HCT116 (cell line): ENCODE results near the gene AGPAT2. TPM values are rescaled to one million over a fixed set of nuclear protein-coding genes. Genes with fewer than 3 reads are reported as not detected.

Experiments
- ATAC-seq: fragments of 200-7000 bp; cut with Tn5 transposase; 2 replicates; pipeline ENCODE4 v1.9.1; 2020; ENCODE audit warnings: mild to moderate bottlenecking, moderate library complexity
- BruUV-seq: library from RNA; stranded (reverse); fragments of 400-500 nt; replicated peaks from 2 replicates; lab custom pipeline; 2021; lab: Mats Ljungman, UMichigan
- CTCF ChIA-PET: fragments of 300-600 bp; sonication (Branson Sonifier 250); formaldehyde crosslinking; loops from one replicate; lab custom pipeline; 2021; ENCODE audit warnings: antibody characterized with exemption; lab: Charles Lee
- POLR2A ChIA-PET: fragments of 300-600, 350-600 bp; sonication (Branson Sonifier 250); formaldehyde crosslinking; loops from one replicate; lab custom pipeline; 2021; ENCODE audit warnings: antibody characterized with exemption; lab: Charles Lee
- RAD21 ChIA-PET, 2 experiments: fragments of 300-600 bp; sonication (Branson Sonifier 250); formaldehyde crosslinking; loops; one replicate each; lab custom pipeline; 2023; ENCODE audit warnings: low total read pairs in 2 of 2; ENCODE audit not compliant: uncharacterized antibody in 2 of 2, unreplicated experiment in 2 of 2, low non-redundant PET in 1 of 2; lab: Charles Lee
- DNase-seq: peaks from one replicate; pipeline ENCODE4 v3.0.0-alpha.2; 2010; ENCODE audit warnings: low read depth, low spot score
- H2AFZ ChIP-seq: fragments of 200-600 bp; shearing (Covaris generic), sonication (generic); 2 replicates; pipeline ENCODE4 v1.6.1; 2017; ENCODE audit warnings: low read depth, mixed run types, mixed read lengths, antibody characterized with exemption, low read length; ENCODE audit not compliant: poor library complexity, severe bottlenecking
- H3K27ac ChIP-seq: 2 replicates; pipeline ENCODE4 v1.5.1; 2012; ENCODE audit warnings: low read depth, low read length
- H3K27me3 ChIP-seq: fragments of 200-600 bp; sonication (generic); 2 replicates; pipeline ENCODE4 v1.6.1; 2016; ENCODE audit warnings: mixed run types, low read length, mixed read lengths; ENCODE audit not compliant: insufficient read depth
- H3K36me3 ChIP-seq, 2 experiments: fragments of 200-500 bp in 1 of 2; fragments of 200-600 bp in 1 of 2; sonication (Bioruptor generic) in 1 of 2; sonication (generic) in 1 of 2; 2 replicates each; pipeline versions ENCODE4 v1.5.1 to v1.6.1; 2014 to 2016; ENCODE audit warnings: low read length in 2 of 2, inconsistent platforms in 1 of 2, mixed read lengths in 1 of 2, mixed run types in 1 of 2; ENCODE audit not compliant: insufficient read depth in 2 of 2, control insufficient read depth in 1 of 2
- H3K4me1 ChIP-seq, 2 experiments: fragments of 200-600 bp in 1 of 2; sonication (generic) in 1 of 2; 2 replicates each; pipeline versions ENCODE4 v1.5.1 to v1.6.1; 2012 to 2017; ENCODE audit warnings: low read length in 2 of 2, inconsistent platforms in 1 of 2, mild to moderate bottlenecking in 1 of 2, mixed read lengths in 1 of 2, mixed run types in 1 of 2, moderate library complexity in 1 of 2; ENCODE audit not compliant: insufficient read depth in 2 of 2, control insufficient read depth in 1 of 2
- H3K4me2 ChIP-seq: fragments of 200-600 bp; sonication (generic); 2 replicates; pipeline ENCODE4 v1.6.1; 2017; ENCODE audit warnings: mixed run types, low read length, mixed read lengths
- H3K4me3 ChIP-seq, 2 experiments: fragments of 200-600 bp in 1 of 2; sonication (generic) in 1 of 2; replicated peaks in 1 of 2; 2 replicates each; pipeline ENCODE4 v1.5.1; 2011 to 2016; ENCODE audit warnings: low read length in 2 of 2, control low read depth in 1 of 2, low read depth in 1 of 2, mild to moderate bottlenecking in 1 of 2, mixed read lengths in 1 of 2, mixed run types in 1 of 2
- H3K79me2 ChIP-seq: fragments of 200-600 bp; sonication (generic); 2 replicates; pipeline ENCODE4 v1.6.1; 2017; ENCODE audit warnings: mild to moderate bottlenecking, mixed run types, low read length, moderate library complexity, mixed read lengths; ENCODE audit not compliant: insufficient read depth
- H3K9ac ChIP-seq: fragments of 200-600 bp; sonication (generic); 2 replicates; pipeline ENCODE4 v1.6.1; 2016; ENCODE audit warnings: low read length, mixed read lengths
- H3K9me2 ChIP-seq: fragments of 200-600 bp; sonication (generic), shearing (Covaris generic); 2 replicates; pipeline ENCODE4 v1.6.1; 2017; ENCODE audit warnings: mixed run types, mild to moderate bottlenecking, moderate library complexity; ENCODE audit not compliant: insufficient read depth
- H3K9me3 ChIP-seq, 2 experiments: fragments of 200-500 bp in 1 of 2; fragments of 200-600 bp in 1 of 2; sonication (Bioruptor generic) in 1 of 2; sonication (generic) in 1 of 2; 2 replicates each; pipeline ENCODE4 v1.6.1; 2014 to 2017; ENCODE audit warnings: low read length in 2 of 2, mixed read lengths in 2 of 2, inconsistent platforms in 1 of 2, low read depth in 1 of 2, mild to moderate bottlenecking in 1 of 2, mixed run types in 1 of 2, moderate library complexity in 1 of 2; ENCODE audit not compliant: control insufficient read depth in 1 of 2, insufficient read depth in 1 of 2
- H4K20me1 ChIP-seq: fragments of 200-600 bp; sonication (generic), shearing (Covaris generic); 2 replicates; pipeline ENCODE4 v1.6.1; 2017; ENCODE audit warnings: mixed run types, mild to moderate bottlenecking, moderate library complexity; ENCODE audit not compliant: insufficient read depth
- CTCF ChIP-seq, 3 experiments: fragments of 200-600 bp in 1 of 3; sonication (generic) in 1 of 3; IDR thresholded peaks in 2 of 3; conservative IDR thresholded peaks in 1 of 3; 2 replicates each; pipeline ENCODE4 v1.5.1; 2012 to 2017; ENCODE audit warnings: low read depth in 2 of 3, low read length in 2 of 3, antibody characterized with exemption in 1 of 3, borderline replicate concordance in 1 of 3, control low read depth in 1 of 3, mild to moderate bottlenecking in 1 of 3, mixed read lengths in 1 of 3, mixed run types in 1 of 3, moderate library complexity in 1 of 3; ENCODE audit not compliant: insufficient read depth in 1 of 3
- EZH2 ChIP-seq: fragments of 200-600 bp; sonication (generic); IDR thresholded peaks from 2 replicates; pipeline ENCODE4 v1.6.1; 2017; ENCODE audit warnings: antibody characterized with exemption, mixed run types
- EZH2phosphoT487 ChIP-seq: fragments of 200-600 bp; IDR thresholded peaks from 2 replicates; pipeline ENCODE4 v1.6.1; 2018; ENCODE audit warnings: antibody characterized with exemption, borderline replicate concordance
- POLR2A ChIP-seq: IDR thresholded peaks from 2 replicates; pipeline ENCODE4 v1.7.0; 2011; ENCODE audit warnings: borderline replicate concordance; ENCODE audit not compliant: insufficient read depth, insufficient read length; ENCODE audit errors: extremely low read depth
- SP1 ChIP-seq: IDR thresholded peaks from 2 replicates; pipeline ENCODE4 v1.6.1; 2012; ENCODE audit warnings: low read depth
- SRF ChIP-seq: IDR thresholded peaks from 2 replicates; pipeline ENCODE4 v1.6.1; 2012; ENCODE audit warnings: low read depth
- intact Hi-C: fragments of 100-400 bp; cut with micrococcal nuclease; formaldehyde crosslinking; loops from 2 replicates; pipeline ENCODE4 v1.10.0; 2022
- total RNA-seq: library from RNA; stranded (reverse); gene quantifications from one replicate; pipeline ENCODE4 v1.2.1, GENCODE V29; 2021; ENCODE audit not compliant: unreplicated experiment

Gene AGPAT2
- total RNA-seq, 1 experiment from 2014 or later, result 86.0 TPM

DNA sequence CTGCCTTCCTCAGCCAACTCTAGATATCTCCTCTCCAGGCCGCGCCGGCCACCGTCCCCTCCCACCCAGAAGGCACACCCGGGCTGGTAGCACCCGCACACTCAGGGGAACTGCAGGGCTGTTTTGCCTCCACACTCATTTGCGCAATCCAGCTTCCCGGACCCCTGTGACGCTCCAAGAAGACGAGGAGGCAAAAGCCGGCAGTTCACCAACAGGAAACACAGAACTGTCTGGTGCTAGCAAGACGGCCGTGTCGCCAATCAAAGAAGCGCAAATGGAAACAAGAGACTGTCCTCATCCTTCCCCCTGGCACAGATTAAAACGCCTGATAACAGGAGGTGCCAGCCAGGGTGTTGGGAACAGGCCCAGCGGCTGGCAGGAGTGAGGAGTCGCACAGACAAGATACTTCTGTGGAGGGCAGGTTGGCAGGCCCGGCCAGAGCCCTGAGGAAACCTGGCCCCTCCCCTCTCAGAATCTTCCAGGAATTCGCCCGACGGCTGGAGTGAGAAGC is 7.8 kb downstream of the AGPAT2 start:
- H3K4me2 ChIP-seq, result no peak overlapping the region
- no peaks in the 10 kb centered on the region for H4K20me1 ChIP-seq
- peaks cover 0 to 1% of the 10 kb centered on the region in 2 experiments; a peak in 1 of 4 replicates for H3K36me3 ChIP-seq
- DNase-seq (no peak), ATAC-seq (no peak)
- CTCF ChIA-PET, result no interaction called here
- peaks cover 33% of the 10 kb centered on the region for H3K79me2 ChIP-seq
- POLR2A ChIA-PET, result no interaction called here
- H3K9ac ChIP-seq, result no peak overlapping the region
- H2AFZ ChIP-seq, result no peak overlapping the region
- no peaks in the 10 kb centered on the region for H3K9me3 ChIP-seq
- H3K4me3 ChIP-seq, result no peak overlapping the region
- H3K27ac ChIP-seq, result no peak overlapping the region
- BruUV-seq, result no TSS peak
- RAD21 ChIA-PET, result no interaction called here
- intact Hi-C loops, result no loop called here
- TF ChIP-seq CTCF (IDR thresholded peaks at IDR 0.05 in 2 of 3, conservative IDR thresholded peaks at IDR 0.05 in 1 of 3; ENCODE audit: borderline replicate concordance in 1 of 3, insufficient read depth in 1 of 3, low read depth in 2 of 3, low read length in 2 of 3), result no peak
- no peak for TF ChIP-seq EZH2
- TF ChIP-seq SP1, result no peak
- TF ChIP-seq EZH2phosphoT487, result no peak
- no peak for TF ChIP-seq SRF
- no peaks in the 10 kb centered on the region for H3K9me2 ChIP-seq
- peaks cover 0 to 12% of the 10 kb centered on the region in 2 experiments; a peak in 1 of 4 replicates for H3K4me1 ChIP-seq
- no peaks in the 10 kb centered on the region for H3K27me3 ChIP-seq

DNA sequence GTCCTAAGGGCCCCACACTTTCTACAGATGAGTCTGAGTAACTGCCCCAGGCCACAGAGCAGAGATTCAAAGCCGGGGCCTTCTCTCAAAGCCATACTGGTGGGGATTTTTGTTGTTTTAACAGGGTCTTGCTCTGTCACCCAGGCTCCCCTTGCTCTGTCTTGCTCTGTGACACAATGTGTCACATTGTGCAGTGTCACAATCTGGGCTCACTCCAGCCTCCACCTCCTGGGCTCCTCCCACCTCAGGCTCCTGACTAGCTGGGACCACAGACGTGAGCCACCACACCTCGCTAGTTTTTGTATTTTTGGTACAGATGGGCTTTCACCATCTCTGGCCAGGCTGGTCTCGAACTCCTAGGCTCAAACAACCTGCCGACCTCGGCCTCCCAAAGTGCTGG is 8.6 kb downstream of the AGPAT2 start:
- peaks cover 0 to 7% of the 10 kb centered on the region in 2 experiments; a peak in 2 of 4 replicates for H3K36me3 ChIP-seq
- POLR2A ChIA-PET, result no interaction called here
- no peak overlapping the region for H3K4me3 ChIP-seq
- H4K20me1 ChIP-seq, result no peaks in the 10 kb centered on the region
- intact Hi-C loops, result no loop called here
- no peak overlapping the region for H3K4me2 ChIP-seq
- BruUV-seq, result no TSS peak
- H3K9me2 ChIP-seq, result no peaks in the 10 kb centered on the region
- CTCF ChIA-PET, result no interaction called here
- H3K4me1 ChIP-seq, result peaks cover 0 to 12% of the 10 kb centered on the region in 2 experiments; a peak in 1 of 4 replicates
- H3K27ac ChIP-seq, result peak overlapping the region; percentile 14; the same call in 1 of the 2 replicates
- RAD21 ChIA-PET, result no interaction called here
- no peaks in the 10 kb centered on the region for H3K27me3 ChIP-seq
- no peaks in the 10 kb centered on the region for H3K9me3 ChIP-seq
- TF ChIP-seq POLR2A, result no peak
- ATAC-seq (no peak), DNase-seq (no peak)
- H3K9ac ChIP-seq, result no peak overlapping the region
- H3K79me2 ChIP-seq, result peaks cover 26% of the 10 kb centered on the region
- no peak overlapping the region for H2AFZ ChIP-seq
